Large intestine (tissue), 3 donors: ENCODE measurements around the gene ASAP2. TPM values are rescaled to one million over a fixed set of nuclear protein-coding genes. Genes with fewer than 3 reads are reported as not detected.

Experiments
- DNase-seq, 2 donors: peaks; one replicate each; pipeline versions ENCODE4 v3.0.0 to v3.0.0-alpha.2; 2013
- H3K27ac ChIP-seq: one replicate; pipeline ENCODE4 v1.5.1; 2013; ENCODE audit warnings: low read length
- H3K27me3 ChIP-seq: 2 replicates; pipeline ENCODE4 v1.6.1; 2013; ENCODE audit warnings: low read length; ENCODE audit not compliant: control insufficient read depth, insufficient read depth
- H3K36me3 ChIP-seq: 2 replicates; pipeline ENCODE4 v1.6.1; 2013; ENCODE audit warnings: low read length; ENCODE audit not compliant: control insufficient read depth, insufficient read depth
- H3K4me1 ChIP-seq: one replicate; pipeline ENCODE4 v1.6.1; 2013; ENCODE audit warnings: low read length; ENCODE audit not compliant: control insufficient read depth, insufficient read depth
- H3K4me3 ChIP-seq: one replicate; pipeline ENCODE4 v1.5.1; 2013; ENCODE audit warnings: low read length
- H3K9me3 ChIP-seq: one replicate; pipeline ENCODE4 v1.6.1; 2013; ENCODE audit warnings: mild to moderate bottlenecking, low read depth, low read length, moderate library complexity; ENCODE audit not compliant: control insufficient read depth
- WGBS: methylation state at CpG from one replicate; pipeline ENCODE4 v1.1.5; 2013; ENCODE audit warnings: low lambda C conversion rate; ENCODE audit not compliant: insufficient coverage; 5-methylcytosine and 5-hydroxymethylcytosine counted together
- polyA plus RNA-seq: library from polyadenylated mRNA; unstranded; fragments of 120-200 nt; gene quantifications from one replicate; pipeline ENCODE4 v1.2.1, GENCODE V29; 2013

Gene ASAP2
- polyA plus RNA-seq, 1 donor: 20.0 TPM

GRCh38 chr2:9408641-9409151 is 202.1 kb downstream of the ASAP2 start:
- no peak overlapping the region for H3K4me3 ChIP-seq
- no peaks in the 10 kb centered on the region for H3K4me1 ChIP-seq
- no peaks in the 10 kb centered on the region for H3K27me3 ChIP-seq
- peaks cover 43% of the 10 kb centered on the region for H3K36me3 ChIP-seq
- H3K27ac ChIP-seq: no peak overlapping the region
- DNase-seq: no peak
- no CpG with 5 or more reads among the region's 9 CpGs for WGBS
- no peaks in the 10 kb centered on the region for H3K9me3 ChIP-seq

GRCh38 chr2:9410108-9410507 is 203.5 kb downstream of the ASAP2 start:
- Histone ChIP-seq H3K4me3 (no peak overlapping the region), H3K9me3 (no peaks in the 10 kb centered on the region), H3K27me3 (no peaks in the 10 kb centered on the region), H3K36me3 (peaks cover 45% of the 10 kb centered on the region), H3K4me1 (no peaks in the 10 kb centered on the region), H3K27ac (no peak overlapping the region)
- no CpG with 5 or more reads among the region's 3 CpGs for WGBS
- no peak for DNase-seq

- Histone ChIP-seq H3K4me3 (no peak overlapping the region), H3K4me1 (no peaks in the 10 kb centered on the region), H3K27ac (no peak overlapping the region), H3K9me3 (no peaks in the 10 kb centered on the region), H3K27me3 (no peaks in the 10 kb centered on the region), H3K36me3 (peaks cover 42% of the 10 kb centered on the region)
- no CpG with 5 or more reads among the region's 7 CpGs for WGBS
- DNase-seq: no peak
Measured at GRCh38 chr2:9412781-9413180, 206.2 kb downstream of the ASAP2 start.

- no peaks in the 10 kb centered on the region for H3K27me3 ChIP-seq
- no peak for DNase-seq
- H3K4me1 ChIP-seq: no peaks in the 10 kb centered on the region
- WGBS: 100% methylated on average over 1 of the region's 16 CpGs
- H3K4me3 ChIP-seq: no peak overlapping the region
- no peak overlapping the region for H3K27ac ChIP-seq
- peaks cover 34% of the 10 kb centered on the region for H3K36me3 ChIP-seq
- H3K9me3 ChIP-seq: no peaks in the 10 kb centered on the region
Measured at GRCh38 chr2:9415516-9416169, 209.0 kb downstream of the ASAP2 start.

GRCh38 chr2:9416267-9416961 is 209.8 kb downstream of the ASAP2 start:
- WGBS: 100% methylated on average over 2 of the region's 9 CpGs
- H3K27ac ChIP-seq: no peak overlapping the region
- H3K27me3 ChIP-seq: no peaks in the 10 kb centered on the region
- no peak for DNase-seq
- H3K9me3 ChIP-seq: no peaks in the 10 kb centered on the region
- H3K36me3 ChIP-seq: peaks cover 29% of the 10 kb centered on the region
- H3K4me3 ChIP-seq: no peak overlapping the region
- no peaks in the 10 kb centered on the region for H3K4me1 ChIP-seq

GRCh38 chr2:9416962-9417316 is 210.3 kb downstream of the ASAP2 start:
- H3K9me3 ChIP-seq: no peaks in the 10 kb centered on the region
- H3K36me3 ChIP-seq: peaks cover 28% of the 10 kb centered on the region
- no peak for DNase-seq
- H3K4me1 ChIP-seq: no peaks in the 10 kb centered on the region
- WGBS: no CpG with 5 or more reads among the region's 7 CpGs
- H3K4me3 ChIP-seq: no peak overlapping the region
- no peak overlapping the region for H3K27ac ChIP-seq
- no peaks in the 10 kb centered on the region for H3K27me3 ChIP-seq

GRCh38 chr2:9417725-9418124 is 211.1 kb downstream of the ASAP2 start:
- peaks cover 3% of the 10 kb centered on the region for H3K4me1 ChIP-seq
- no peak overlapping the region for H3K27ac ChIP-seq
- no peak overlapping the region for H3K4me3 ChIP-seq
- DNase-seq: no peak
- peaks cover 23% of the 10 kb centered on the region for H3K36me3 ChIP-seq
- 86% methylated on average over 1 of the region's 3 CpGs for WGBS
- no peaks in the 10 kb centered on the region for H3K27me3 ChIP-seq
- no peaks in the 10 kb centered on the region for H3K9me3 ChIP-seq

- peaks cover 3% of the 10 kb centered on the region for H3K4me1 ChIP-seq
- H3K4me3 ChIP-seq: no peak overlapping the region
- H3K27me3 ChIP-seq: no peaks in the 10 kb centered on the region
- no peak for DNase-seq
- no peaks in the 10 kb centered on the region for H3K9me3 ChIP-seq
- no CpG with 5 or more reads among the region's 4 CpGs for WGBS
- peaks cover 17% of the 10 kb centered on the region for H3K36me3 ChIP-seq
- no peak overlapping the region for H3K27ac ChIP-seq
Measured at GRCh38 chr2:9418746-9419145, 212.1 kb downstream of the ASAP2 start.

GRCh38 chr2:9419541-9419940 is 212.9 kb downstream of the ASAP2 start:
- H3K9me3 ChIP-seq: no peaks in the 10 kb centered on the region
- H3K4me1 ChIP-seq: peaks cover 7% of the 10 kb centered on the region
- 83% methylated on average over 1 of the region's 3 CpGs for WGBS
- H3K4me3 ChIP-seq: no peak overlapping the region
- no peak overlapping the region for H3K27ac ChIP-seq
- DNase-seq: no peak
- peaks cover 12% of the 10 kb centered on the region for H3K36me3 ChIP-seq
- no peaks in the 10 kb centered on the region for H3K27me3 ChIP-seq

GRCh38 chr2:9420495-9420894 is 213.9 kb downstream of the ASAP2 start:
- H3K9me3 ChIP-seq: no peaks in the 10 kb centered on the region
- DNase-seq: no peak
- no peaks in the 10 kb centered on the region for H3K27me3 ChIP-seq
- H3K4me1 ChIP-seq: peaks cover 10% of the 10 kb centered on the region
- WGBS: no CpG with 5 or more reads among the region's 10 CpGs
- H3K36me3 ChIP-seq: peaks cover 12% of the 10 kb centered on the region
- no peak overlapping the region for H3K4me3 ChIP-seq
- no peak overlapping the region for H3K27ac ChIP-seq
